Stimulated activated CD4-positive, alpha-beta T cell treated with anti-CD3 and anti-CD28 coated beads, Interleukin-15, amount 100 ng/mL, for 1 hour (primary cell): Measurements from ENCODE around the gene GPR180.
"Not testable (repeated sequence)": the region's sequence is repeated elsewhere in the genome, so short reads cannot be mapped to it uniquely, and the experiment has no call there.

Experiments used
- DNase-seq, 2 donors: peaks; one replicate each; pipeline ENCODE4 v3.0.0-alpha.2; 2020; ENCODE audit warnings: low read depth in 1 of 2, low spot score in 1 of 2

The GPR180 gene

DNA sequence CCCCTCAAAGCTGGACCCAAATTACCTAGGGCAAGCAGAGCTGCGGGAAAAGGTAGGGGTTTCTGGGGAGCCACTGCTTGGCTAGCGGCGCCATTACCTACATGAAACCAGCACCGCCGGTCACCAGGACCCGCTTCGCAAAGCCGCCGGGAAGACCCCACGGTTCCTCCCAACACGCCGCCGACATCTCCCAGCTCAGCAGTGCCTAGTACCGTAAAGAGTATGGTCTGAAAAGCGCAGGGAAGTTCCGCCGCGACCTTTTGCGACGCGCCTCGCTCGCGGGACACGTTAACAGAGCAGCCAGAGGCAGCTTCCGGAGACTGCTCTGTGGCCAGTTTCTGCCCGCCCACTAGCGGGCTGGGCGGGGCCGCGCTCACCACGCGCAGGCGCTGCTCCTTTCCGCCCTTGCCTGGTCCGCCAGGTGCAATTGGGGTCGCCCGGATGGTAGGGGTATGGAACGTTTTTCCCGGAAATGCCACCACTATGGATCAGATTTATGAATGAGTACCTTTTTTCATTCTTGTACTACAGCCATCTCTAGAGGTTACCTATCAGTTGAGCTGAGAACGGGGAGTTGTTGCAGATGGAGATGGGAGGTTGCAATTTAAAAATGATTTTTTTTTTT lies 5.6 kb upstream of the GPR180 start, which contains the start of gene TGDS:
Gene TGDS (minus strand): TSS at position 203 of the 625 bp plus-strand sequence. CDS start 16 bp downstream, at position 187.
- DNase-seq, result peak; percentile 72 to 80

DNA sequence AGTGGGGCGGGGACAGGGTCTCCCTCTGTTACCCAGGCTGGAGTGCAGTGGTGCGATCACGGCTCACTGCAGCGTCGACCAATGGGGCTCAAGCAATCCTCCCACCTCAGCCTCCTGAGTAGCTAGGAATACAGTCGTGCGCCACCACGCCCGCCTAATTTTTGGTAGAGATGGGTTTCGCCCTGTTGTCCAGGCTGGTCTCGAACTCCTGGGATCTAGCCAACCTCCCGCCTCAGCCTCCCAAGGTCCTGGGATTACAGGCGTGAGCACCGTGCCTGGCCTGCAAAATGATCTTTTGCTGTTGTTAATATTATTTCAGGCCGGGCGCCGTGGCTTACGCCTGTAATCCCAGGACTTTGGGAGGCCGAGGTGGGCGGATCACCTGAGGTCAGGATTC lies 5.1 kb upstream of the GPR180 start:
- DNase-seq, result no peak

DNA sequence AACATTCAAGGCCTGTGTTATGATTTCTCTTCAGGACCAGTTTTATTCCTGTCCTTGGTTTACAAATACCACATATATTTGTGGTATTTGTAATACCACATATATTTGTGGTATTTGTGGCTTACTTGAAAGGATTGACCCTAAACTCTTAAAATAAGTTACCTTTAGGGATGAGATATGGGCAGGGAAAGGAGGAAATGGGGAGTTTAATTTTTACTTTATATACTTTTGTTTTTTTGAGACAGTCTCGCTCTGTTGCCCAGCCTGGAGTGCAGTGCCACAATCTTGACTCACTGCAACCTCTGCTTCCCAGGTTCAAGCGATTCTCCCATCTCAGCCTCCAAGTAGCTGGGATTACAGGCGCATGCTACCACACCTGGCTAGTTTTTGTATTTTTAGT lies 3.4 kb upstream of the GPR180 start:
- no peak for DNase-seq

DNA sequence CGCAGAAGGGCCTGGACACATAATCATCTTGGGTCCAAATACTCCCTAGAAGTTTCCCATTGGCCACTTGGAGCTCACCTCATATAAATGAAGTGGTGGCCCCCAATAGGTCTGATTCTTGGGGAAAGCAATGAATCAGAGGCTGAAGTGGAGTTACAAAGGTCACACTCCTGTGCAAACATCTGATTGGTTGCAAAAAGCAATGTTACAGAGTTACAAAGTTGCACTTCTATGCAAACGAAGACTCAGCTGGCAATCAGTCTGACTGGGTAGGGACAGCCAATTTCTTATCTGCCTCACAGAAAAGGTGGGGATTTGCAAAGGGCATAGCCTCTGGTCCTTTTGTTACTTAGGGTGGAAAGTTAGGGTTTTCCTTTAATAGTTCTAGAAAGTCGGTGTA lies 1.8 kb upstream of the GPR180 start:
- no peak for DNase-seq

DNA sequence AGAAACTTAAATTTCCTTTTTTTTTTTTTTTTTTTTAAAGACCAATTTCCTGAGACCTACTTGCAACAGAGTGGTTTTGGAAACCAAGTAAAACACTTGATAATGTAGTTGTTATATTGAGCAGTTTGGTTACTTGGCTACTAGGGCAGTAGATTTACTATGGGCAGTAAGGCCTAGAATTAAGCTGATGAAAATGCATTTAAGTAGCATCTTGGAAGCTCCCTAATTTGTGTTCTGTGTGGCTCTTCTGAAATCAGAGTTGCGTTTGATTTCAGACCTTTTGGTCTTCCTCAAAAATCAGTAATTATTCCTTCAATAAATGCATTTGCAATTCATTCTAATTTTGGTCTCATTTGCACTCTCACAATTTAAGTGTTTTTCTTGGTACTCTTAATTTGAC lies 810 bp downstream of the GPR180 start:
- DNase-seq, result no peak

DNA sequence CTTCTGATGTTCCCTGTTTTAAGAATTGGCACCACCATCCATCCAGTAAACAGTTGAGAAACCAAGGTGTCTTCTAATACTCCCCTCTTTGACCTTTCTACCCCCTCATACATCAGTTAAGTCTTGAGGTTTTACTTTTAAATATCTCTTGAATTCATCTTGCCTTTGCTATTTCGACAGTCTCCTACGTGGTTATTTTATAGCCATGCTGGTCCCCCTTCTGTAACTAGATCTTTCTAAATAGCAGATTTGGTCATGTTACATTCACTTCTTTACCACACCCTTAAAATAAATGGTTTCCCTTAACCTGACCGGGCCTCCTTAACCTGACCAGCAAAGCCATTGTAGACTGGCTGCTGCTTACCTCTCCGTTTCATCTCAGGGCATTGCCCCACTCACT lies 5.4 kb downstream of the GPR180 start:
- DNase-seq, result no peak

DNA sequence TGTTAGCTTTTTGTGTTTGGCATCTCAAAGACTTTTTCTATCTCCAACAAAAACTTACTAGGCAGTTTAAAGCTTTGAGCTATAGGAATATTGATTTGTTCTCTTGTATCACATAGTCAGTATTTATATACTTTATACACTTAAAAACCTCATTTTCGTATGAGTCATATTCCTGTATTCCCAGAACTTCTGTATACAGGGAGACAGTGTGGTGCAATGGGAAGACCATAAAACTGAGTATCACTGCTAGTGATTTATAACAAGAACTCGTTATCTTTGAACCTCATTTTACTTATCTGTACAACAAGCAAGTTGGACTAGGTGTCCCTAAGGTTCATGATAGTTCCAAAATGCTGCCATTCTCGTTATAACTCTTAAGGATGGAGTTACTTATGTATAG lies 6.3 kb downstream of the GPR180 start:
- no peak for DNase-seq

DNA sequence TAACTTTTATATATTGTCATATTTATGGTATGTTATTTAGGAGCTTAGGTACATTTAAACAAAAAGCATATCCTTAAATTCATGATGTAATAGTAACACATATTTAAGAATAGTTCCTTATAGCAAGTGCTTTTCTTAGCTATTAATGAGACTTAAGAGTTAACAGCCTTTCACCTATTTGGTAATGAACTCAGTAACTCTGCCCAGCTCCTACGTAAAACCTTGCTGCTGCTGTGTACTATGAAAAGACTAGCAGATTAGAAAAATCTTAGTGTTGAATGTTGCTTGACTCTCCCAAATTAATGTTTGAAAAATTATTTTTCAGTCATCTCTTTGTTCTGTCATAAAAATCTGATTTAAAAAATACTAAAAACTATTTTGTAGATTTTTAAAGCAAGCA lies 6.9 kb downstream of the GPR180 start:
- DNase-seq, result no peak

DNA sequence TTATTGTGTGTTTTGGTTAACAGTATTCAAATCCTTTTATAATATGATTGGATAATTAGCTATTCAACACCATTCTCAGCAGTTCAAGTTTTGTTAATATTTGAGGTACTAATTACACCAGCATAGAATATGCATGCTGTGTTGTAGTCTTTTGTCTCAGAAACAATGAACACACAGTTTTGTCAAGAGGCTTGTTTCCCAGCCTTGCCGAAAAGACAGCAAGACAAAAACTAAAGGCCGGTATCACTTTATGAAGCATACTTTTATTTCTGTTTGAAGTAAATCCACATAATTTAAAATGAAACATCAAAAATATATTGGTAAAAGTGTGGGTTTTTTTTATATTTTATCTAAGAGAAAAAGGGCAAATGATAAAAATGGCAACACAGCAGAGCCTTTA lies 7.5 kb downstream of the GPR180 start:
- no peak for DNase-seq

DNA sequence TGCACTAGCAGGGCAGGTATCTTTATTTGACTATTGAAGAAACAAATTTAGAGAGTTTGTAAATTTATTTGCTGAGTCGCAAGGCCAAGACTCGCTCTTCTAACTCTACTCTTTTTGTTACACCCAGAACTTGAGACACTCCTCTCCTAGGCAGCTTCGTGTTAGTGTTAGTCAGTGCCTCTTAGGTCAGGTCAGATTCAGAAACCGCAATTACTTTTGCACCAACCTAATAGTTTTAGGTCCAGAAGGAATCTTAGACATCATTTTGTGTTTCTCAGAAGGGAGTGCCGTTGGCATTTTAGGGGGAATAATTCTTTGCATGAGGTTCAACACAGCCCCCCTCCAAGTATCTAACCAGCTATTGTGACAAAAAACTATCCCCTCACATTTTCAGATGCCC lies 8.8 kb downstream of the GPR180 start:
- no peak for DNase-seq

DNA sequence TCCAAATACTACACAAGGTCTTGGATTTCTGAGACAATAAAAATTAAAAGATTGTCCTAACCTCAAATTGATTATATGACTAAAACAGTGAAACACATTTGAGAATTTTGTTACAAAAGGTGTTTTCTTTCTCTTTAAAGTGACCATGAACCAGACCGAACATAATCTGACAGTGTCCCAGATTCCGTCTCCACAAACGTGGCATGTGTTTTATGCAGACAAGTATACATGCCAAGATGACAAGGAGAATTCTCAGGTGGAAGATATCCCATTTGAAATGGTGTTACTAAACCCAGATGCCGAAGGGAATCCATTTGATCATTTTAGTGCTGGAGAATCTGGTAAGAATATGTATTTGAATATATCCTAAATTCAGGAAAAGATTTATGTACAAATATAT lies 10.4 kb downstream of the GPR180 start:
- no peak for DNase-seq

DNA sequence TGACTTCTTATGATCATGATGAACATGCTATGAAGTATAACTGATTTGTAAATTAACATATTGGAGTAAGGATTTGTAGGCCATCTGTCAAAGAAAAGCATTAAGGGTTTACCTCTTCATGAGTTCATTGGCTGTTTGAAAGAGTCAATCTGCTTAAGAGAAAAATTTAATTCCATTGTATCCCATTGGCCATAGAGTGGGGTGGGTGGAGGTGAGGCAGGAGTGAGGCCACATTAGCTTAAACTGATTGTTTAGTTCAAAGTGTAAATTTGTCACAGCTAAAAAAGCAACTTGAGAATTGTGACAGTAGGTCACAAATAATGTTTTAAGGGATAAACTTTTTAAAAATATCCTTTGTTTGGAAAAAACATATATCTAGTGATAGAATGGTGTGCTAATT lies 11.4 kb downstream of the GPR180 start:
- no peak for DNase-seq

DNA sequence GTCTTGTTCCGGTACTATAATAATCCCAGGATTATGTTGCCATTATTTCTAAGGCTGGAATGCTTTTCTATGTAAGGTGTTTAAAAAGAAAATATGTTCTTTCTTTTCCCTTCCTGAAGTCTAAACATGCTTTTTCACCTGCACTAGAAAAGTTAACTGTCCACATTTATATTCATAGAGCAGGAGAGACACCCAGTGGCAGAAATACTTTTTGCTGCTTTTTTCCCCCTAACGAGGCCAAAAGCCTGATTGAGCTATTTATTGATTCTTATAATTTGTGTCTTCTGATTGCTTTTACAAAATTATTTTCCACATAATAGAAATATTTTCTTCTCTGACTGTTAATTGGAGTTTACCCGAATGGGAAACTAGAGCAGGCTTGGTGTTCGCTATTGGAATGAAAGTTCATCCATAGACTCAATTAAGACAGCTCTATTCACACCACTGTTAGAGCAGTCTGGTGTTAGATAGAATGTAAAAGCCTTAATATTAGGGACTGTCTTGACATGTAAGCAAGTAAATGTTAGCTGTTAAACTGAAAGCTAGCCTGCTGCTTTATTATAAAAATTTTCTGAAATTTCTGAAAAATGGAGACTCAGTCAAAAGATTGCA lies 15.8 kb downstream of the GPR180 start:
- no peak for DNase-seq

DNA sequence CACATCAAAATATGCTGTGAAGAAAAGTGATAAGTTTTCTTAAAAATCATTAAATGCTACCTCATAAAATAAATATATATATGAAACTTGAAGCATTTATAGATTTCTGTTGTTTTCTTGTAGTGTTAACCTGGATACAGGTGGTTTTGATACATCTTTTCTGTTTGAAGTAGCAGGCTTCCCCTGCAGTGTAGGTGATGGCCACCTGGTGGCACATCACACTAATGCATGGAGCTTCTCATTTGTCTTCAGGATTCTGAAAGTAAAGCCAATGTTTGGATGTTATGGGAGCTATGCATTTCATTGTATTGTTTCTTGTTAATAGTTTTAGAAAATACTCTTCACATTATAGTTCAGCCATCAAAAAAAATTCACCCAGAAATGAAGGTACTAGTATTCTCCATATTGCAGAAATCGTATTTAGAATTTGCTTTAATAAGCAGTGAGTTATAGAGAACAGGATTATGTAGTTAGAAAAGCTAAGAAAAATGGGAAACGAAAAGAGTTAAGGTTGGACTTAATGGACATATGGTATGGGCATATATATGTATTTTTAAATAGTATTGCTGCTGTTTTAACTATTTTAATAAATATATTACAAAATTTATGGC lies 18.7 kb downstream of the GPR180 start:
- DNase-seq, result no peak

DNA sequence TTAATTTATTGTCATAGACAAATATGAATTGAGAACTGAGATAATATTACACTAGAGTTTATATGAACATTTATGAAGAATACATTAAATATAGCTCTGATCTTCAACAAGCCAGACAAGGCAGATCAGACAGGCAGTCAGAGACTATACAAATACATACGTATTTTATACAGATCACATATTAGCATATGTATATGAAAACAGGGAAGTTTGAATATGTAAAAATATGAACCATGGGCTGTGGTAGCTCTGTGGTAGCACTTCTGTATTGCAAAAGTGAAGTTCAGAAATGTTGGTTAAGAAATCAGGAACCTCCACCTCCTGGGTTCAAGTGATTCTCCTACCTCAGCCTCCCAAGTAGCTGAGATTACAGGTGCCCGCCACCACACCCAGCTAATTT lies 20.7 kb downstream of the GPR180 start:
- no peak for DNase-seq

DNA sequence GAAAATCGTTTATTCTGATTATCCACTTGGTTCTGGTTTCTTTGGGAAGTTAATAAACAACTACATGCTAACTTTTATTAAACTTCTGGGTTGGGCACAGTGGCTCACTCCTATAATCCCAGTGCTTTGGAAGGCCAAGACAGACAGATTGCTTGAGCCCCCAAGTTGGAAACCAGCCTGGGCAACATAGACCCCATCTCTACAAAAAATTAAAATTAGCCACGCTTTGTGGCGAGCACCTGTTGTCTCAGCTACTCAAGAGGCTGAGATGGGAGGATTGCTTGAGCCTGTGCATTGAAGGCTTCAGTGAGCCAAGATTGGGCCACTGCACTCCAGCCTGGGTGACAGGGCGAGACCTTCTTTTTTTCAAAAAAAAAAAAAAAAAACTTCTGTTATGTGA lies 21.7 kb downstream of the GPR180 start:
- no peak for DNase-seq

DNA sequence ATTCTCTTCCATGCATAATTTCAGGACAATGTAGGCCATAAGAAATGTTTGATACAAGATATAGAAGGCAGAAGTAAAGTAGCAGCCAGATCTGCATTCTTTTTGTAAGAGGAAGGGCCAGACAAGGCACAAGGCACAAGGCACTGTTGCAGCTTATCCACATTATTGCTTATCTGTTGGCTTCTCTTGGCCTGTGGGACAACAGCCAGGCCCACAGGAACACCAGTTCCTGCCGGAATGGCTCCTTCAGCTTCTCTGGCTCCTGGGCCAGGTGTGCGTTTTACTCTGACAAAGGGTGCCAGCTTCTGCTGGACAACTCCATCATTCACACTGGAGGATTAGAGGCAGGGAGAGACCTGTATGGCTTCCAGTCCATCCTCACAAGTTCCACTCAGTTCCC lies 29.2 kb downstream of the GPR180 start:
- DNase-seq, result no peak

DNA sequence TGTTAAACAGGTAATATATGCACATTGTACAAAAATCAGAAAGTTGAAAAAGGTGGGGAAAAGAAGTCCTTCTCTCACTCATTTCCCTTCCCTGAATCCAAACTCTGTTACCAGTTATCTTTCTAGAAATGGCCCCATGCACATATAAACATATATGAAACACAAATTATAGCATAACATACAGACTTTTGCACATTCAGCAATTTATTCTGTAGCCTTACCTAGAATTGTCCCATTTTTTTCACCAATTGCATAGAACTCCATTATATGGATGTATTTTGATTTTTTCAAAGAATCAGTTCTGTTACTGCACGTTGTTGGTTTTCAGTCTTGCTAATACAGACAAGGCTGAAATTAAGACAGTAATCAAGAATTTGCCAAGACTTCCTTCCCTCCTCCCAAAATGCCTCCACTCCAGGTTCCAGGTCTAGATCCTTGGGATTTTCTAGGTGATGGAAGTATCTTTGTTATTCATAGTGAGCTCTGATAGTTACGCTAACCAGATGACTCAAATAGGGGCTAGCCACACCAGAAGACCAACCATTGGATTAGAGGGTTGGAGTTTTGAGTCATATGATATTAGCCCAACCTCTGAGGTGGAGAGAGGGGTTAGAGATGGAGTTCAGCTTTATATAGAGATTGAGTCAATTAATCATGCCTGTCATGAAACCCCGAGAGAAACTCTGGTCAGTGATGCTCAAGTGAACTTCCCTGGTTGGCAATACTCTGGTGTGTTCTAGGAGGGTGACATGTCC lies 30.7 kb downstream of the GPR180 start:
- no peak for DNase-seq

DNA sequence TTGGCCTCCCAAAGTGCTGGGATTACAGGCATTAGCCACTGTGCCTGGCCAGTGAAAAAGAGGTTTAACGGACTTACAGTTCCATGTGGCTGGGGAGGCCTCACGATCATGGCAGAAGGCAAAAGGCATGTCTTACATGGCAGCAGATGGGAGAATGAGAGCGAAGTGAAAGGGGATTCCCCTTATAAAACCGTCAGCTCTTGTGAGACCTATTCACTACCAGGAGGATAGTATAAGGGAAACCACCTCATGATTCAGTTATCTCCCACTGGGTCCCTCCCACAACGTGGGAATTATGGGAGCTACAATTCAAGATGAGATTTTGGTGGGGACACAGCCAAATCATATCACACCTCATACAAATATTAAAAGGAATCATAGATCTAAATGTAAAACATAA lies 34.4 kb downstream of the GPR180 start:
- not testable (repeated sequence) for DNase-seq

DNA sequence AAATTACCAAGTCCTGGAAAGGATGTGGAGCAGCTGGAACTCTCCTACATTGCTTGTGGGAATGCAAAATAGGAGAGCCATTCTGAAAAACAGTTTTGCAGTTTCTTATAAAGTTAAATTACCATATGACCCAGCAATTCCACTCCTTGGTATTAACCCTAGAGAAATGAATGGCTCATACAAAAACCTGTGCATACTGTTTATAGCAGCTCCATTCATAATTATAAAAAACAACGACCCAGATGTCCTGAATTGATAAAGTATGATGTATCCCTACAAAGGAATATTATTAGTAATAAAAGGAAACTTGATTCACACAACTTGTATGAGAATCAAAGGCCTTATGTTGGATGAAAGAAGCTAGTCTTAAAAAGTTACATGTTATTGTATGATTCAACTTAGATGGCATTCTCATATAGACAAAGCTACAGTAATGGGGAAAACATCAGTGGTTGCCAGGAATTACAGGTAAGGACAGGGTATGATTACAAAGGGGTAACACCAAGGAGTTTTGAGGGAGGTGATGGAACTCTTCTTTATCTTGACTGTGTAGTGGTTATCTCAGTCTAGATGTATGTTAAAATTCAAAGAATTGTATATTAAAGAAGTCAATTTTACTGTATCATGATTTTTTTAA lies 35.4 kb downstream of the GPR180 start:
- no peak for DNase-seq

DNA sequence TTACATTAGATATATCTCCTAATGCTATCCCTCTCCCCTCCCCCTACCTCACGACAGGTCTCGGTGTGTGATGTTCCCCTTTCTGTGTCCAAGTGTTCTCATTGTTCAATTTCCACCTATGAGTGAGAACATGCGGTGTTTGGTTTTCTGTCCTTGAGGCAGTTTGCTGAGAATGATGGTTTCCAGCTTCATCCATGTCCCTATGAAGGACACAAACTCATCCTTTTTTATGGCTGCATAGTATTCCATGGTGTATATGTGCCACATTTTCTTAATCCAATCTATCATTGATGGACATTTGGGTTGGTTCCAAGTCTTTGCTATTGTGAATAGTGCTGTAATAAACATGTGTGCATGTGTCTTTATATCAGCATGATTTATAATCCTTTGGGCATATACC lies 36.0 kb downstream of the GPR180 start:
- DNase-seq, result not testable (repeated sequence)

DNA sequence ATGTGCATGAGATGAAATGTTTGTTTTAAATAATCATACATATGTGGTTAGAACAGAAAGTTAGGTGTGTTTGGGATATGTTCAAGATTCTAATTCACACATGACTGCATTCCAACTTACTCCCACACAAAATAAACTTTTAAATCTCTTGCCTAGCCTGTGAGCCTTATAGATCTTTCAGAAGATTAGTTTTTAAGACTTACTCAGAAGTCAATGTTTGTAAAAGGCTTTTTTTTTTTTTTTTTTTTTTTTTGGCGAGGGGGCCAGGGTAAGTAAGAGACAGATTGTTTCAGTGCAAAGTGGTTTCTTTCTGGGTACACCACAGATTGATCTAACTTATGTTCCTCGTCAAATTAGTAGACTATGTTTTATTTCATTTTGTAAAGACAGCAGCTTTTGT lies 39.1 kb downstream of the GPR180 start:
- DNase-seq, result no peak
